ENCODE data around the gene CAPG.

Gene CAPG

GRCh38 chr2:85394976-85395375, 15.2 kb downstream of the CAPG start:
- DNase-seq (ENCODE audit: low read depth), result no peak
- no peak overlapping the region for H3K4me3 ChIP-seq (replicated peaks; ENCODE audit: low read depth, low read length)
- no peak for TF ChIP-seq CTCF (IDR thresholded peaks at IDR 0.05; ENCODE audit: low read length, missing control alignments)

GRCh38 chr2:85394261-85394681, 15.9 kb downstream of the CAPG start:
- H3K4me3 ChIP-seq (replicated peaks; ENCODE audit: low read depth, low read length), result no peak overlapping the region
- no peak for TF ChIP-seq CTCF (IDR thresholded peaks at IDR 0.05; ENCODE audit: low read length, missing control alignments)
- no peak for DNase-seq (ENCODE audit: low read depth)

GRCh38 chr2:85393836-85394235, 16.3 kb downstream of the CAPG start:
- no peak for DNase-seq (ENCODE audit: low read depth)
- no peak for TF ChIP-seq CTCF (IDR thresholded peaks at IDR 0.05; ENCODE audit: low read length, missing control alignments)
- no peak overlapping the region for H3K4me3 ChIP-seq (replicated peaks; ENCODE audit: low read depth, low read length)

DNA sequence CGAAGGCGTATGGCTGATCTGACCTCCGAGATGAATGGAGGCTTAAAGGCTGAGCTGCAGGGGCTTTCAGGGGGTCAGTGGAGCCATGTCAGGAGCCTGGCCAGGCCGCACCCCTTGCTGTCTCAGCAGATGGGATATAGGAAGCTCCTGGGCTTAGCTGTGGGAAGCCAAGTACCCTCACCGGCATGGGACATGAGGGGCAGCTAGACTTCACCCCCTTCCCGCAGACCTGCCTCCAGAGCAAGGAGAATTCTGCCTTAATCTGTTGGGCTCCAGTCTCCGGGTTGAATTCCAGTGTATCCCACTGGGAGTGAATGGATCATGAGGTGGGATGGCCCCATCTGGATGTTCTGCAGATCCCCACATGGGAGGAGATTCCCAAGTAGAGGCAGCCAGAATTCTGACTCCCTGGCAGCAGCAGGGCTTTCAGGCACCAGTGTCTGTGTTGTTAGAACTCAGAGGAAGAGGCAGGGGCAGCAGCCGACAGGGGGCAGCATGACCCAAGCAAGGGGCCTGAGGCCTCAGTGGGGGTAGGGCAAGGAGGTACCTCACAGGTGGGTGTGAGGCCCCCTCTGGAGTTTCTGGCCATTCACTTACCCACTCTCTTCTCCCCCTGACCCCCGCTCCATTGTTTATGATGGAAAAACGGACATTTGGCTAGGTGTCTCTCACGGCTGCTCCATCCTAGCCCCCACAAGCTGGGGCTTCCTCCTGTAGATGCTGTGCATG, 19.1 kb downstream of the CAPG start:
- peak; percentile 44 for DNase-seq (ENCODE audit: low read depth)
- H3K4me3 ChIP-seq (replicated peaks; ENCODE audit: low read depth, low read length), result no peak overlapping the region
- TF ChIP-seq CTCF (IDR thresholded peaks at IDR 0.05; ENCODE audit: low read length, missing control alignments), result peak; percentile 73

DNA sequence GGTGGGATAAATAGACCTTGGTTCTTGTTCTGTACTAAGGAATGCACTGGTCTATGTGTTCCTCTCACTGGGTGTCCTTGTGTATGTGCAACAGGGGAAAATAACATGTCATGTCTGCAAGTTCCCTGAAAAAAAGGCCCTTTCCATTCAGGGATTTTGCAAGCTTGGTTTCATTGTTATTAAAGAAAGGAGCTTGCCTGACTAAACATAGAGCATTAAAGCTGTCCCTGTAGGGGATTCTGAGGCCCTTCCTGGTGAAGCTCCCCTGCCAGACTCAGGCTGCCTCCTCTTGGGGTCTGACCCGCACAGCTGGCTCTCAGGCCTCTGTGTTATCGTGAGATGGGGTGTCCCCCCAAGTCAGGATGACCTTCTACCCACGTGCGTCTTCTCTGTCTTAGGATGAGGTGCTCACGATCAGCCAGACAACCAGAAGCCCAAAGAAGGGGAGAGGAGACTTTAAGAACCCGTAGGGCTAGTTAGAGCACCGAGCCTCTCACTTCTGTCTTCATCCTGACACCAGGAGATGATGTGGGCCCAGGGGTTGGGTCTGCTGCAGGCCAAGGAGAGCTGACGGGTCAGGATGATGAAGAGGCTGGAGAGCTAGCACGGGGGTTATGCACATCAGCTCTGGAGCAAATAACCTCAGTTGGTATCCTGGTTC, 21.2 kb downstream of the CAPG start:
- no peak for TF ChIP-seq CTCF (IDR thresholded peaks at IDR 0.05; ENCODE audit: low read length, missing control alignments)
- DNase-seq (ENCODE audit: low read depth), result no peak
- H3K4me3 ChIP-seq (replicated peaks; ENCODE audit: low read depth, low read length), result no peak overlapping the region

DNA sequence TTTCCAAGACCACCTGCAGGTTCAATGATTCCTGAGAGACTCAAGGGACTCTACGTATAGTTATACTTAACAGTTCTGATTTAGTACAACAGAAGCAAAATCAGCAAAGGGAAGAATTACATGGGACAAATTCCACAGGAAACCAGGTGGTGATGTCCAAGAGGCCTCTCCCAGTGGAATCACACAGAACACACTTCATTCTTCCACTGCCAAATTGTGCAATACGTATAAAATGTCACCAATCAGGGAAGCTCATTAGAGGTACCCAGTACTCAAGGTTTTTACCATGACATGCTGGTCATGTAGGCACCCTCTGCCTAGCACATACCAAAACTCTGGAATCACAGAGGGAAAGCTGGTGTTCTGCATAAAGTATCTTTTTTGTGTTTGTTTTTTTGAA, 22.4 kb downstream of the CAPG start:
- DNase-seq (ENCODE audit: low read depth), result no peak
- no peak for TF ChIP-seq CTCF (IDR thresholded peaks at IDR 0.05; ENCODE audit: low read length, missing control alignments)
- H3K4me3 ChIP-seq (replicated peaks; ENCODE audit: low read depth, low read length), result no peak overlapping the region
